Neural progenitor cell (in vitro differentiated cells): ENCODE data around the gene CIAO3. TPM values are rescaled to one million over a fixed set of nuclear protein-coding genes. Genes with fewer than 3 reads are reported as not detected.

Experiments
- DNase-seq: peaks from one replicate; pipeline ENCODE4 v3.0.0-alpha.2; 2016; ENCODE audit warnings: low spot score
- H2AFZ ChIP-seq: fragments of 200-600 bp; sonication (generic); replicated peaks from 2 replicates; pipeline ENCODE4 v1.6.1; 2016; ENCODE audit warnings: antibody characterized with exemption
- H3F3A ChIP-seq: fragments of 200-600 bp; sonication (generic); 2 replicates; pipeline ENCODE4 v1.6.1; 2016; ENCODE audit warnings: antibody characterized with exemption, low read depth
- H3K27ac ChIP-seq: fragments of 200-600 bp; sonication (generic); 2 replicates; pipeline ENCODE4 v1.5.1; 2016; ENCODE audit warnings: mild to moderate bottlenecking
- H3K27me3 ChIP-seq: fragments of 200-600 bp; sonication (generic); 2 replicates; pipeline ENCODE4 v1.6.1; 2016; ENCODE audit warnings: mild to moderate bottlenecking, moderate library complexity
- H3K36me3 ChIP-seq: fragments of 200-600 bp; sonication (generic); 2 replicates; pipeline ENCODE4 v1.5.1; 2016
- H3K4me1 ChIP-seq: fragments of 200-600 bp; sonication (generic); 2 replicates; pipeline ENCODE4 v1.6.1; 2016; ENCODE audit warnings: mixed run types
- H3K4me2 ChIP-seq: fragments of 200-600 bp; sonication (generic); 2 replicates; pipeline ENCODE4 v1.6.1; 2016
- H3K4me3 ChIP-seq: fragments of 200-600 bp; sonication (generic); 2 replicates; pipeline ENCODE4 v1.5.1; 2016
- H3K79me2 ChIP-seq: fragments of 200-600 bp; sonication (generic); 2 replicates; pipeline ENCODE4 v1.6.1; 2016; ENCODE audit warnings: low read depth
- H3K9ac ChIP-seq: fragments of 200-600 bp; sonication (generic); 2 replicates; pipeline ENCODE4 v1.6.1; 2016
- H3K9me3 ChIP-seq: fragments of 200-600 bp; sonication (generic); 2 replicates; pipeline ENCODE4 v1.5.1; 2016; ENCODE audit warnings: low read depth
- H4K20me1 ChIP-seq: fragments of 200-600 bp; sonication (generic); 2 replicates; pipeline ENCODE4 v1.6.1; 2016; ENCODE audit warnings: low read depth
- H3K27ac Mint-ChIP-seq: 3 replicates; pipeline ENCODE4 v1.8.0; 2021; ENCODE audit warnings: mixed read lengths
- H3K27me3 Mint-ChIP-seq: 2 replicates; pipeline ENCODE4 v1.8.0; 2022; ENCODE audit warnings: low read depth, mild to moderate bottlenecking, inconsistent platforms, moderate library complexity, mixed read lengths; ENCODE audit not compliant: insufficient read depth
- H3K36me3 Mint-ChIP-seq: 3 replicates; pipeline ENCODE4 v1.8.0; 2021; ENCODE audit warnings: mixed read lengths
- H3K4me1 Mint-ChIP-seq: 3 replicates; pipeline ENCODE4 v1.8.0; 2021; ENCODE audit warnings: mixed read lengths
- H3K4me3 Mint-ChIP-seq: 3 replicates; pipeline ENCODE4 v1.8.0; 2021; ENCODE audit warnings: mild to moderate bottlenecking, moderate library complexity, mixed read lengths
- H3K9me3 Mint-ChIP-seq: 3 replicates; pipeline ENCODE4 v1.8.0; 2020; ENCODE audit warnings: mixed read lengths
- CTCF ChIP-seq: fragments of 200-600 bp; sonication (generic); IDR thresholded peaks from 2 replicates; pipeline ENCODE4 v1.5.1; 2017; ENCODE audit warnings: antibody characterized with exemption, mild to moderate bottlenecking
- EZH2 ChIP-seq: fragments of 200-600 bp; sonication (generic); IDR thresholded peaks from 2 replicates; pipeline ENCODE4 v1.6.1; 2017; ENCODE audit warnings: antibody characterized with exemption, mild to moderate bottlenecking, moderate library complexity
- EZH2phosphoT487 ChIP-seq: fragments of 200-600 bp; sonication (generic); IDR thresholded peaks from 2 replicates; pipeline ENCODE4 v1.6.1; 2017; ENCODE audit warnings: antibody characterized with exemption
- total RNA-seq: library from RNA; depleted of rRNA; stranded (reverse); fragments of >200 nt; gene quantifications from 2 replicates; pipeline ENCODE4 v1.2.3, GENCODE V29; 2015; ENCODE audit warnings: low replicate concordance

The CIAO3 gene
- total RNA-seq, 1 donor from 2014 or later = 20.5 TPM

DNA sequence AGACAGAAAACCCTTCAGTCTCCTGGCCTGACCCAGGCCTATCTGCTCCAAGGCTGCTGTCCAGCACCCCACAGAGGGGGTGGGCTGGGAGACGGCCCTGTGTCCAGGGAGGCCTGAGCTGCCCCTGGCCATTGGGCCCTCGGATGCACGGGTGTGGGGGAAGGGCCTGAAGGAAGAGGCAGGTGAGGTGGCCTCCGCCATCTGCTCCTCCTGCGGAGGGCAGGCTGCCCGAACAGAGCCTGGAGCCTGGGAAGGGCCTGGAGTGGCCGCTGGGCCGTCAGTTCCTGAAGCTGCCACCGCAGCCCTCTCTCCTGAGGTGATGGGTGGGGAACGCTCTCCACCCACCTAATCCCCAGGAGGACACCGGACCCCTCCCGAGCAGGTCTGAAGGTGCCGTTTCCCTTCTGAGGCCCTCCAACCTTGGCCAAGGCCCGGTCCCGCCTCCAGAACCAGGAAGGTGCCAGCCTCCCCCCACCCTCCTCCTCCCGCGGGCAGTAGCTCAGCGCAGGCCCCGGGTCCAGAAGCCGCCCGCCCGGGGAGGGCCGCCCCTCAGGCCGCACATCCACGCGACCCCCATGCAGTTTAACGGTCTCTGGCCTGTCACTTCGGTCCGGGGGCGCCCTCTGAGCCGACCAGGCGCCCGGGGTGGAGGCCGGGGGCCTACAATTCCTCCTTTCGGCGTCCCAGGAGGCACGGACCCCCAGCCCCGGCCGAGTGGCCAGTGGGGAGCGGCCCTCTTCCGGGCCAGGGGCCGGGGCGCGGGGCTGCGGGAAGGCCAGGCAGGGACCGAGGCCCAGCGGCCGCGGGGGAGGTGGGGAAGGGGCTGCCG lies 36.0 kb downstream of the CIAO3 start:
- H3K9ac ChIP-seq = no peak overlapping the region
- Mint-ChIP-seq H3K4me3 (peak overlapping the region; percentile 76), H3K27me3 (peaks cover 56% of the 10 kb centered on the region), H3K27ac (no peak overlapping the region), H3K36me3 (no peaks in the 10 kb centered on the region), H3K4me1 (peaks cover 15% of the 10 kb centered on the region), H3K9me3 (no peaks in the 10 kb centered on the region)
- H3K4me3 ChIP-seq = no peak overlapping the region
- TF ChIP-seq EZH2phosphoT487 = peak; percentile 90
- no peak for TF ChIP-seq CTCF
- peak; percentile 91 for TF ChIP-seq EZH2
- no peaks in the 10 kb centered on the region for H3K36me3 ChIP-seq
- H3K4me1 ChIP-seq = peaks cover 1% of the 10 kb centered on the region
- peak; percentile 40 for DNase-seq
- peaks cover 100% of the 10 kb centered on the region for H3K27me3 ChIP-seq
- no peak overlapping the region for H2AFZ ChIP-seq
- peak overlapping the region; percentile 67 for H3K4me2 ChIP-seq
- H4K20me1 ChIP-seq = peaks cover 70% of the 10 kb centered on the region
- no peak overlapping the region for H3K27ac ChIP-seq
- H3K79me2 ChIP-seq = no peaks in the 10 kb centered on the region
- H3F3A ChIP-seq = peaks cover 16% of the 10 kb centered on the region
- H3K9me3 ChIP-seq = no peaks in the 10 kb centered on the region

GRCh38 chr16:704047-704446 lies 36.8 kb downstream of the CIAO3 start:
- H3K4me1 ChIP-seq = no peaks in the 10 kb centered on the region
- Mint-ChIP-seq H3K4me1 (peaks cover 9% of the 10 kb centered on the region), H3K27me3 (peaks cover 56% of the 10 kb centered on the region), H3K4me3 (no peak overlapping the region), H3K9me3 (no peaks in the 10 kb centered on the region), H3K36me3 (no peaks in the 10 kb centered on the region), H3K27ac (no peak overlapping the region)
- H3K4me3 ChIP-seq = no peak overlapping the region
- DNase-seq = no peak
- TF ChIP-seq EZH2 (no peak), EZH2phosphoT487 (no peak), CTCF (no peak)
- peaks cover 13% of the 10 kb centered on the region for H3F3A ChIP-seq
- H3K4me2 ChIP-seq = no peak overlapping the region
- no peaks in the 10 kb centered on the region for H3K79me2 ChIP-seq
- H3K27me3 ChIP-seq = peaks cover 100% of the 10 kb centered on the region
- H3K9ac ChIP-seq = no peak overlapping the region
- H3K36me3 ChIP-seq = no peaks in the 10 kb centered on the region
- peaks cover 73% of the 10 kb centered on the region for H4K20me1 ChIP-seq
- no peak overlapping the region for H2AFZ ChIP-seq
- H3K9me3 ChIP-seq = no peaks in the 10 kb centered on the region
- H3K27ac ChIP-seq = no peak overlapping the region

DNA sequence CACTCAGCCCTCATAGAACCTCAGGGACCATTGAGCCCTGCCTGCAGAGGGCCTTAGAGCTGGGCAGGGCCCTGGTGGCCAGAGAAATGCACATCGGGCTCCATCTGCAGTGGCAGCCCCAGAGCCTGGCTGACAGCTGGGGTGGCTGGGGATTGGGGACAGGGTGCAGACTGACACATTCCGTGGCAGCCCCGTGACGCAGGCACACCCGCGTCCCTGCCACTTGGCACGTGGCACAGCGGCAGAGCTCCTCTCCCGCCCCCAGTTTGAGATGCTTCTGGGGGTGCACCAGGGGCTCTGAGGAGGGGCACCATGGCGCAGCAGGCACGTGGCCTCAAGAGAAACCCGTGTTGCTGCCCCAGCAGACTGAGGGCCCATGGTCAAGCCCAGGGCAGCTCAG lies 37.4 kb downstream of the CIAO3 start:
- Histone ChIP-seq H3K27ac (no peak overlapping the region), H3K4me2 (no peak overlapping the region), H3K9me3 (no peaks in the 10 kb centered on the region), H3K27me3 (peaks cover 100% of the 10 kb centered on the region), H3F3A (peaks cover 13% of the 10 kb centered on the region), H3K4me3 (no peak overlapping the region), H3K4me1 (no peaks in the 10 kb centered on the region), H4K20me1 (peaks cover 75% of the 10 kb centered on the region), H3K36me3 (no peaks in the 10 kb centered on the region), H2AFZ (no peak overlapping the region), H3K9ac (no peak overlapping the region), H3K79me2 (no peaks in the 10 kb centered on the region)
- Mint-ChIP-seq H3K27ac (no peak overlapping the region), H3K4me1 (peaks cover 3% of the 10 kb centered on the region), H3K9me3 (no peaks in the 10 kb centered on the region), H3K27me3 (peaks cover 57% of the 10 kb centered on the region), H3K36me3 (no peaks in the 10 kb centered on the region), H3K4me3 (no peak overlapping the region)
- TF ChIP-seq CTCF = no peak
- no peak for TF ChIP-seq EZH2phosphoT487
- TF ChIP-seq EZH2 = no peak
- no peak for DNase-seq
